Effector memory CD4-positive, alpha-beta T cell (primary cell): Measurements from ENCODE around the gene AOPEP.

Experiments
- DNase-seq, 3 donors: peaks; one replicate each; pipeline ENCODE4 v3.0.0-alpha.2; 2020
- H3K27ac ChIP-seq: 2 replicates; pipeline ENCODE4 v1.7.0; 2013; ENCODE audit warnings: mild to moderate bottlenecking, low read length, moderate library complexity; ENCODE audit not compliant: insufficient read depth, poor library complexity, severe bottlenecking
- H3K27me3 ChIP-seq: replicated peaks from 2 replicates; pipeline ENCODE4 v1.7.0; 2013; ENCODE audit warnings: mild to moderate bottlenecking, low read length; ENCODE audit not compliant: insufficient read depth, control insufficient read depth, poor library complexity, severe bottlenecking
- H3K36me3 ChIP-seq: 2 replicates; pipeline ENCODE4 v1.7.0; 2013; ENCODE audit warnings: mild to moderate bottlenecking, low read length, moderate library complexity; ENCODE audit not compliant: control insufficient read depth, insufficient read depth
- H3K4me1 ChIP-seq: 2 replicates; pipeline ENCODE4 v1.7.0; 2013; ENCODE audit warnings: low read length, mild to moderate bottlenecking; ENCODE audit not compliant: control insufficient read depth, insufficient read depth, poor library complexity, severe bottlenecking
- H3K4me3 ChIP-seq: 2 replicates; pipeline ENCODE4 v1.7.0; 2013; ENCODE audit warnings: low read length, low read depth, mild to moderate bottlenecking; ENCODE audit not compliant: insufficient read depth, poor library complexity, severe bottlenecking
- H3K9me3 ChIP-seq: 2 replicates; pipeline ENCODE4 v1.7.0; 2013; ENCODE audit warnings: mild to moderate bottlenecking, low read length, moderate library complexity; ENCODE audit not compliant: control insufficient read depth

The AOPEP gene

DNA sequence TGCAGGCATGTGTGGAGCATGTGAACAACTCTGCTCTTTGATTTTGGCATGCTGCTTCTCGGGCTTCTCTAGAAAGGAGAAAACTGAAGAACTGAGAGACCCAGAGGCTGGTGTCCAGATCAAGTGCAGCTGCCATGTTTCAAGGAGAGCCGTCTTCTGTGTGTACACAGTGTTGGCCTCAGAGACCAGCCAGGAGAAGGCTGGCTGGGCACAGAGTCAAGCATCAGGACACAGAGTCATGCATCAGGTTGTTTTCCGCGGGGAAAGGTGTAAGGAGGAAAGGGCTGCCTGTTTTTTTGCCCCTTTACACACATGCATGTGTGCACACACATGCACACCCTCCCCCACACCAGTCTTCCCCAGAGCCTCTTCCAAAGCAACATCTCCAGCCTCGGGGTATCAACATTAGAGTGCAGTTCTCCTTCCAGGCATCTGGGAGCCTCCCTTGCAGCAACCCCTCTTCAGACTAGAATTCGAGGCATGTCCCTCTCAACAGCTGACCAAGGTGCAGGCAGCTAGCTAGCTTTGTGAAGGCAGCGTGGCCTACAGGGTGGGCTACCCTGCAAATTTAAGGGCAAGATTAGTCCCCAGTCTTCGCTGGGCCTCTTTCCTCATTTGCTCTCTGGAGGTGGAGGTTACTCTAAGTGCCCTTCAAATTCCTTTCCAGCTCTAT, 180.9 kb downstream of the AOPEP start:
- Histone ChIP-seq H3K9me3 (no peaks in the 10 kb centered on the region), H3K4me3 (no peak overlapping the region), H3K27me3 (no peaks in the 10 kb centered on the region), H3K27ac (no peak overlapping the region), H3K36me3 (no peaks in the 10 kb centered on the region), H3K4me1 (no peaks in the 10 kb centered on the region)
- DNase-seq, result no peak

- H3K27ac ChIP-seq, result no peak overlapping the region
- H3K9me3 ChIP-seq, result no peaks in the 10 kb centered on the region
- no peaks in the 10 kb centered on the region for H3K27me3 ChIP-seq
- H3K36me3 ChIP-seq, result no peaks in the 10 kb centered on the region
- H3K4me1 ChIP-seq, result no peaks in the 10 kb centered on the region
- no peak overlapping the region for H3K4me3 ChIP-seq
- DNase-seq, result no peak
Observed at GRCh38 chr9:94908011-94908563, 181.6 kb downstream of the AOPEP start.

- no peak for DNase-seq
- Histone ChIP-seq H3K4me1 (no peaks in the 10 kb centered on the region), H3K36me3 (no peaks in the 10 kb centered on the region), H3K9me3 (no peaks in the 10 kb centered on the region), H3K27ac (no peak overlapping the region), H3K4me3 (no peak overlapping the region), H3K27me3 (no peaks in the 10 kb centered on the region)
Observed at GRCh38 chr9:94908583-94909249, 182.2 kb downstream of the AOPEP start.

GRCh38 chr9:94909250-94909894, 182.9 kb downstream of the AOPEP start:
- H3K9me3 ChIP-seq, result no peaks in the 10 kb centered on the region
- H3K27ac ChIP-seq, result no peak overlapping the region
- no peak for DNase-seq
- no peaks in the 10 kb centered on the region for H3K36me3 ChIP-seq
- H3K4me1 ChIP-seq, result no peaks in the 10 kb centered on the region
- H3K4me3 ChIP-seq, result no peak overlapping the region
- H3K27me3 ChIP-seq, result no peaks in the 10 kb centered on the region

DNA sequence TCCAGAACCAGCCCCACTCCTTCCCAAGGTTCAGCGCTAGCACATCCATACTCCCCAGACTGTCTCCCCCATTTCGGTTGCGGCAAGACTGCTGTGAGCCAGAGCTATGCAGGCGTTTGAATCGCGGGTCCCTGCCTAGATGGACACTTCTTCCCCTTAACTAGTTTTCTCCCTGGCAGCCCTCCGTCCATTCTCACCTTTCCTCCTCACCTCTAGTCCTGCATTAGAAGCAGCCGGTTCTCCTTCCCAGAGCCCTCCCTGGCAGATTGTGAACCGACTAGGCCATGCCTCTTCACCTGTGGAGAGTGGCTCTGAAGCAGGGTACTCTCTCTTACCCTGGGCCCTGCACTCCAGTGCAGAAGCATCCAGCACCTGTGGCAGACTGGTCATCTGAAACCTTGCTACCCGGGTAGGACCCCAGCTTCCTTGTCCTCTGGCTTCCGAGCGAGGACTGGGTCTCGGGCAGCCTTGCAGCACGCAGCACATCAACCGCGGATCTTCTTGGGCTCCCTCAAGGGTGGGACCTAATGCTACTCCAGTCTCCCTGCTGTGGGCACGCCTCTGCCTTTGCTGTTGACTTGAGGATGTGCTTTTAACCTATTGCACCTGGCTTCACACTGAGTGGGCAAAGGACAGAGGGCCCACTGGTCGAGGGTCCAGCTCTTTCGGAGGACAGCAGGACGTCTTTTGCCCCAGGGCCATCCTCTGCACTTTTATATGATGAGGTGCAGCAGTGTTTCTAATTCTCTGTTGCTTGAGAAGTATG, 183.6 kb downstream of the AOPEP start:
- no peak for DNase-seq
- Histone ChIP-seq H3K27me3 (no peaks in the 10 kb centered on the region), H3K4me1 (no peaks in the 10 kb centered on the region), H3K4me3 (no peak overlapping the region), H3K27ac (no peak overlapping the region), H3K36me3 (no peaks in the 10 kb centered on the region), H3K9me3 (no peaks in the 10 kb centered on the region)

GRCh38 chr9:94911211-94911610, 184.7 kb downstream of the AOPEP start:
- no peak overlapping the region for H3K27ac ChIP-seq
- no peaks in the 10 kb centered on the region for H3K36me3 ChIP-seq
- no peak for DNase-seq
- H3K4me1 ChIP-seq, result no peaks in the 10 kb centered on the region
- no peak overlapping the region for H3K4me3 ChIP-seq
- no peaks in the 10 kb centered on the region for H3K9me3 ChIP-seq
- no peaks in the 10 kb centered on the region for H3K27me3 ChIP-seq

- H3K27ac ChIP-seq, result no peak overlapping the region
- DNase-seq, result no peak
- no peak overlapping the region for H3K4me3 ChIP-seq
- H3K27me3 ChIP-seq, result no peaks in the 10 kb centered on the region
- no peaks in the 10 kb centered on the region for H3K36me3 ChIP-seq
- no peaks in the 10 kb centered on the region for H3K9me3 ChIP-seq
- no peaks in the 10 kb centered on the region for H3K4me1 ChIP-seq
Observed at GRCh38 chr9:94911986-94912635, 185.6 kb downstream of the AOPEP start.

GRCh38 chr9:94912700-94913249, 186.3 kb downstream of the AOPEP start:
- no peak for DNase-seq
- no peaks in the 10 kb centered on the region for H3K36me3 ChIP-seq
- no peak overlapping the region for H3K27ac ChIP-seq
- no peaks in the 10 kb centered on the region for H3K27me3 ChIP-seq
- H3K4me1 ChIP-seq, result no peaks in the 10 kb centered on the region
- H3K9me3 ChIP-seq, result no peaks in the 10 kb centered on the region
- H3K4me3 ChIP-seq, result no peak overlapping the region

DNA sequence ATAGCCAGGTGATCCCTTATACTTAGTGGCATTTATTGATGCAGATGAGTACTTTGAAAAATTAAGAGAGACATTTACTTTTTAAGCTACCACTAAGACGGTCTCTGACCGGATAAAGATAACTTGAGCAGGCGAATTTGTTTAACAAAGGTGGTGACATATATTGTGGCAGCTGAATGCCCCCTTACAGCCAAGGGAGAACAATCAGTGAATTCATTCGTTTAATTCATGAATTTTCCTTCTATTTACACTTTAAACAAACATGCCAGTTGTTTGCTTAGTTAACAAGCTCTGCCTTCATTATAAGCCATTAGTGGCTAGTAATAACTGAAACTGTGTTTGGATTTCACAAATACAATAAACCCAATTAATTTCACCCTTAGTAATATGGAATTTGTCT, 187.1 kb downstream of the AOPEP start:
- H3K4me1 ChIP-seq, result no peaks in the 10 kb centered on the region
- H3K4me3 ChIP-seq, result no peak overlapping the region
- H3K27me3 ChIP-seq, result no peaks in the 10 kb centered on the region
- no peak overlapping the region for H3K27ac ChIP-seq
- no peaks in the 10 kb centered on the region for H3K9me3 ChIP-seq
- no peak for DNase-seq
- no peaks in the 10 kb centered on the region for H3K36me3 ChIP-seq
